Nephron progenitor cell (in vitro differentiated cells): ENCODE data around the gene EXOC6B.
"Not testable (repeated sequence)": the region's sequence is repeated elsewhere in the genome, so short reads cannot be mapped to it uniquely, and the experiment has no call there.

Experiments
- DNase-seq: peaks from one replicate; pipeline ENCODE4 v3.0.0; 2021
- H3K27ac Mint-ChIP-seq: 2 replicates; pipeline ENCODE4 v1.8.0; 2021; ENCODE audit warnings: mild to moderate bottlenecking, moderate library complexity, mixed read lengths
- H3K27me3 Mint-ChIP-seq: 2 replicates; pipeline ENCODE4 v1.8.0; 2021; ENCODE audit warnings: mild to moderate bottlenecking, low read depth, mixed read lengths; ENCODE audit not compliant: poor library complexity
- H3K36me3 Mint-ChIP-seq: 2 replicates; pipeline ENCODE4 v1.8.0; 2021; ENCODE audit warnings: low read depth, mixed read lengths
- H3K4me1 Mint-ChIP-seq: 2 replicates; pipeline ENCODE4 v1.8.0; 2021; ENCODE audit warnings: mixed read lengths
- H3K4me3 Mint-ChIP-seq: 2 replicates; pipeline ENCODE4 v1.8.0; 2021; ENCODE audit warnings: mild to moderate bottlenecking, moderate library complexity, mixed read lengths
- H3K9me3 Mint-ChIP-seq: 2 replicates; pipeline ENCODE4 v1.8.0; 2021; ENCODE audit warnings: mild to moderate bottlenecking, moderate library complexity, mixed read lengths
- CTCF ChIP-seq: fragments of 200-600 bp; sonication (generic); IDR thresholded peaks from 2 replicates; pipeline ENCODE4 v1.5.0; 2021; ENCODE audit warnings: antibody characterized with exemption

The EXOC6B gene

DNA sequence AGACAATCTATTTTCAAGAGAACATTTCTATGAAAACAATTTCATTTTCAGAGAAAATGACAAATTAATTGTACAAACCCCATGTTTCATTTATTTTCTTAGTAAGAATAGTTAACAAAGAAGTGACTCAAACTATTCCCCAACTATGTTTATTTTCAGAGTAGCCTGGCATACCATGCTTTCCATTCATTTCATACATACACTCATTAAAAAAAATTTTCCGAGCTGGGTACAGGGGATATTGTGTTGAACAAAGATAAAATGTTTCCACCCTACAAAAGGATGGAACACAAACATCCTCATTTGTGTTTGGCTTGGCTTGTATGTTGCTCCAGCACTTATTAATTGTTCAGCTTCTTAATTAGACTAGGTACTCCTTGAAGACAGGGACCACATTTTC, 331.4 kb downstream of the EXOC6B start:
- no peak for TF ChIP-seq CTCF
- Mint-ChIP-seq H3K4me3 (no peak overlapping the region), H3K36me3 (peaks cover 3% of the 10 kb centered on the region), H3K4me1 (no peaks in the 10 kb centered on the region), H3K27ac (no peak overlapping the region), H3K9me3 (no peaks in the 10 kb centered on the region), H3K27me3 (no peaks in the 10 kb centered on the region)
- no peak for DNase-seq

DNA sequence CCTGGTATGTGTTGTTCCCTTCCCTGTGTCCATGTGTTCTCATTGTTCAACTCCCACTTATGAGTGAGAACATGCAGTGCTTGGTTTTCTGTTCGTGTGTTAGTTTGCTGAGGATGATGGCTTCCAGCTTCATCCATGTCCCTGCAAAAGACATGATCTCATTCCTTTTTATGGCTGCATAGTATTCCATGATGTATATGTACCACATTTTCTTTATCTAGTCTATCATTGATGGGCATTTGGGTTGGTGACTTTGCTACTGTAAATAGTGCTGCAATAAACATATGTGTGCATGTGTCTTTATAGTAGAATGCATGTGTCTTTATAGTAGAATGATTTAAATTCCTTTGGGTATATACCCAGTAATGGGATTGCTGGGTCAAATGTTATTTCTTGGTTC, 341.2 kb downstream of the EXOC6B start:
- not testable (repeated sequence) for H3K9me3 Mint-ChIP-seq, DNase-seq, H3K4me3 Mint-ChIP-seq, H3K27me3 Mint-ChIP-seq, H3K4me1 Mint-ChIP-seq, H3K27ac Mint-ChIP-seq
- H3K36me3 Mint-ChIP-seq: peaks cover 35% of the 10 kb centered on the region

DNA sequence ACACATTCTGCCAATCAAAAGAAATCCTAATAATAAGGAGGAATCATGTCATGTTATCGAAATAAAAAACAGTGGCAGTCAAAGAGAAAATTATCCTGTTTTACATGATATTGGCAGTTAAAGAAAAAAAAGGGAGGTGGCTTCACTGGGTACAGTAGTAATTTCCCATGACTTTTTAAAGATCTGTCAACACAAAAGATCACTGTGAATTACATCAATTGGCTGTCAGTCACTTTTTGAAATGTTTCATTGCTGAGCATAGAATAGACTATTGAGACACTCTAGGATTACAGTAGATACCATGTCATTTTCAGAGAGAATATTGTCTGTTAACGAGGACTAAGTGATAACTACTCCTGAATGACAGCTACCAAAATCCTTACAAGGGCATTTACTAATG, 342.5 kb downstream of the EXOC6B start:
- TF ChIP-seq CTCF: no peak

GRCh38 chr2:72475246-72475645, 350.6 kb downstream of the EXOC6B start:
- H3K4me3 Mint-ChIP-seq: no peak overlapping the region
- no peak for DNase-seq
- H3K4me1 Mint-ChIP-seq: no peaks in the 10 kb centered on the region
- no peaks in the 10 kb centered on the region for H3K27me3 Mint-ChIP-seq
- no peak overlapping the region for H3K27ac Mint-ChIP-seq
- H3K9me3 Mint-ChIP-seq: peaks cover 43% of the 10 kb centered on the region
- peaks cover 66% of the 10 kb centered on the region for H3K36me3 Mint-ChIP-seq
- TF ChIP-seq CTCF: no peak

More for the DNA sequence above, 342.5 kb downstream of the EXOC6B start:
- DNase-seq: no peak
- H3K9me3 Mint-ChIP-seq: no peaks in the 10 kb centered on the region
- H3K4me3 Mint-ChIP-seq: no peak overlapping the region
- H3K27me3 Mint-ChIP-seq: no peaks in the 10 kb centered on the region
- no peak overlapping the region for H3K27ac Mint-ChIP-seq
- H3K36me3 Mint-ChIP-seq: peaks cover 39% of the 10 kb centered on the region
- H3K4me1 Mint-ChIP-seq: no peaks in the 10 kb centered on the region

GRCh38 chr2:72457801-72458516, 367.9 kb downstream of the EXOC6B start:
- Mint-ChIP-seq H3K27ac (no peak overlapping the region), H3K36me3 (peaks cover 7% of the 10 kb centered on the region), H3K27me3 (no peaks in the 10 kb centered on the region), H3K9me3 (peaks cover 4% of the 10 kb centered on the region), H3K4me3 (no peak overlapping the region), H3K4me1 (no peaks in the 10 kb centered on the region)
- TF ChIP-seq CTCF: no peak
- DNase-seq: no peak

- no peak for TF ChIP-seq CTCF
- H3K4me1 Mint-ChIP-seq: no peaks in the 10 kb centered on the region
- H3K27me3 Mint-ChIP-seq: no peaks in the 10 kb centered on the region
- no peak overlapping the region for H3K27ac Mint-ChIP-seq
- H3K4me3 Mint-ChIP-seq: no peak overlapping the region
- DNase-seq: no peak
- H3K36me3 Mint-ChIP-seq: no peaks in the 10 kb centered on the region
- no peaks in the 10 kb centered on the region for H3K9me3 Mint-ChIP-seq
Measured at GRCh38 chr2:72454189-72454588, 371.6 kb downstream of the EXOC6B start.
